GM10248 (cell line): ENCODE measurements around the gene FOXL1.

ENCODE experiments used
- CTCF ChIA-PET: fragments of 300-600 bp; sonication (Branson Sonifier 250); formaldehyde crosslinking; extraction: SDS; loops from one replicate; lab custom pipeline; 2021; ENCODE audit warnings: antibody characterized with exemption; lab: Yijun Ruan, JAX
- POLR2A ChIA-PET: fragments of 350-650 bp; sonication (Branson Sonifier 250); formaldehyde crosslinking; extraction: SDS; loops from one replicate; lab custom pipeline; 2020; ENCODE audit warnings: antibody characterized with exemption; lab: Yijun Ruan, JAX
- DNase-seq: peaks from one replicate; pipeline ENCODE4 v3.0.0; 2012; ENCODE audit errors: extremely low spot score
- TF ChIP-seq, protein P1 (sequence below): IDR thresholded peaks from 2 replicates; pipeline ENCODE4 v1.5.1; 2012; ENCODE audit warnings: mild to moderate bottlenecking, low read depth; ENCODE audit errors: extremely low read depth, missing control alignments, control extremely low read depth

FOXL1 gene

GRCh38 chr16:86578061-86578599, at the start of gene FOXL1:
Gene FOXL1 (plus strand): TSS chr16:86578549. CDS start chr16:86578724, 175 bp downstream.
- DNase-seq = no peak
- TF ChIP-seq, protein P1, sequence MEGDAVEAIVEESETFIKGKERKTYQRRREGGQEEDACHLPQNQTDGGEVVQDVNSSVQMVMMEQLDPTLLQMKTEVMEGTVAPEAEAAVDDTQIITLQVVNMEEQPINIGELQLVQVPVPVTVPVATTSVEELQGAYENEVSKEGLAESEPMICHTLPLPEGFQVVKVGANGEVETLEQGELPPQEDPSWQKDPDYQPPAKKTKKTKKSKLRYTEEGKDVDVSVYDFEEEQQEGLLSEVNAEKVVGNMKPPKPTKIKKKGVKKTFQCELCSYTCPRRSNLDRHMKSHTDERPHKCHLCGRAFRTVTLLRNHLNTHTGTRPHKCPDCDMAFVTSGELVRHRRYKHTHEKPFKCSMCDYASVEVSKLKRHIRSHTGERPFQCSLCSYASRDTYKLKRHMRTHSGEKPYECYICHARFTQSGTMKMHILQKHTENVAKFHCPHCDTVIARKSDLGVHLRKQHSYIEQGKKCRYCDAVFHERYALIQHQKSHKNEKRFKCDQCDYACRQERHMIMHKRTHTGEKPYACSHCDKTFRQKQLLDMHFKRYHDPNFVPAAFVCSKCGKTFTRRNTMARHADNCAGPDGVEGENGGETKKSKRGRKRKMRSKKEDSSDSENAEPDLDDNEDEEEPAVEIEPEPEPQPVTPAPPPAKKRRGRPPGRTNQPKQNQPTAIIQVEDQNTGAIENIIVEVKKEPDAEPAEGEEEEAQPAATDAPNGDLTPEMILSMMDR = no peak
- ChIA-PET POLR2A (no interaction called here), CTCF (interaction anchor here (1.1 to 1.3 kb wide), 2 partner anchors 14 to 484 kb away, joined by 4 read pairs; no protein-coding TSS in a partner anchor)

- ChIA-PET POLR2A (no interaction called here), CTCF (interaction anchor here (2.0 kb wide), 1 partner anchor 11 kb away, joined by 8 read pairs; no protein-coding TSS in a partner anchor)
- DNase-seq = no peak
- TF ChIP-seq, protein P1 = no peak
Measured at GRCh38 chr16:86529160-86529559, 49.2 kb upstream of the FOXL1 start.

- CTCF ChIA-PET = interaction anchor here (1.8 to 2.0 kb wide), 2 partner anchors 10 to 12 kb away, joined by 5 to 8 read pairs; no protein-coding TSS in a partner anchor
- TF ChIP-seq, protein P1 = no peak
- DNase-seq = no peak
- POLR2A ChIA-PET = no interaction called here
Measured at GRCh38 chr16:86530251-86531190, 47.8 kb upstream of the FOXL1 start.

GRCh38 chr16:86531191-86531545, 47.2 kb upstream of the FOXL1 start:
- ChIA-PET CTCF (interaction anchor here (1.8 kb wide), 1 partner anchor 11 kb away, joined by 5 read pairs; no protein-coding TSS in a partner anchor), POLR2A (no interaction called here)
- TF ChIP-seq, protein P1 = no peak

GRCh38 chr16:86531641-86532525, 46.5 kb upstream of the FOXL1 start:
- ChIA-PET CTCF (interaction anchor here (1.8 kb wide), 1 partner anchor 12 kb away, joined by 5 read pairs; no protein-coding TSS in a partner anchor), POLR2A (no interaction called here)
- DNase-seq = no peak
- TF ChIP-seq, protein P1 = no peak

More at GRCh38 chr16:86531191-86531545, 47.2 kb upstream of the FOXL1 start:
- no peak for DNase-seq

- CTCF ChIA-PET = interaction anchor here (1.4 to 1.8 kb wide), 2 partner anchors 12 kb away, joined by 5 to 8 read pairs; no protein-coding TSS in a partner anchor
- DNase-seq = no peak
- POLR2A ChIA-PET = no interaction called here
- TF ChIP-seq, protein P1 = no peak
Measured at GRCh38 chr16:86532526-86532815, 45.9 kb upstream of the FOXL1 start.
